HCT116 (cell line): Measurements from ENCODE around the gene PRIM1. TPM values are rescaled to one million over a fixed set of nuclear protein-coding genes. Genes with fewer than 3 reads are reported as not detected.
"Not testable (repeated sequence)": the region's sequence is repeated elsewhere in the genome, so short reads cannot be mapped to it uniquely, and the experiment has no call there.

Experiments used
- ATAC-seq: fragments of 200-7000 bp; cut with Tn5 transposase; 2 replicates; pipeline ENCODE4 v1.9.1; 2020; ENCODE audit warnings: mild to moderate bottlenecking, moderate library complexity
- BruUV-seq: library from RNA; stranded (reverse); fragments of 400-500 nt; replicated peaks from 2 replicates; lab custom pipeline; 2021; lab: Mats Ljungman, UMichigan
- CTCF ChIA-PET: fragments of 300-600 bp; sonication (Branson Sonifier 250); formaldehyde crosslinking; loops from one replicate; lab custom pipeline; 2021; ENCODE audit warnings: antibody characterized with exemption; lab: Charles Lee
- POLR2A ChIA-PET: fragments of 300-600, 350-600 bp; sonication (Branson Sonifier 250); formaldehyde crosslinking; loops from one replicate; lab custom pipeline; 2021; ENCODE audit warnings: antibody characterized with exemption; lab: Charles Lee
- RAD21 ChIA-PET, 2 experiments: fragments of 300-600 bp; sonication (Branson Sonifier 250); formaldehyde crosslinking; loops; one replicate each; lab custom pipeline; 2023; ENCODE audit warnings: low total read pairs in 2 of 2; ENCODE audit not compliant: uncharacterized antibody in 2 of 2, unreplicated experiment in 2 of 2, low non-redundant PET in 1 of 2; lab: Charles Lee
- DNase-seq: peaks from one replicate; pipeline ENCODE4 v3.0.0-alpha.2; 2010; ENCODE audit warnings: low read depth, low spot score
- H2AFZ ChIP-seq: fragments of 200-600 bp; shearing (Covaris generic), sonication (generic); 2 replicates; pipeline ENCODE4 v1.6.1; 2017; ENCODE audit warnings: low read depth, mixed run types, mixed read lengths, antibody characterized with exemption, low read length; ENCODE audit not compliant: poor library complexity, severe bottlenecking
- H3K27ac ChIP-seq: 2 replicates; pipeline ENCODE4 v1.5.1; 2012; ENCODE audit warnings: low read depth, low read length
- H3K27me3 ChIP-seq: fragments of 200-600 bp; sonication (generic); 2 replicates; pipeline ENCODE4 v1.6.1; 2016; ENCODE audit warnings: mixed run types, low read length, mixed read lengths; ENCODE audit not compliant: insufficient read depth
- H3K36me3 ChIP-seq, 2 experiments: fragments of 200-500 bp in 1 of 2; fragments of 200-600 bp in 1 of 2; sonication (Bioruptor generic) in 1 of 2; sonication (generic) in 1 of 2; 2 replicates each; pipeline versions ENCODE4 v1.5.1 to v1.6.1; 2014 to 2016; ENCODE audit warnings: low read length in 2 of 2, inconsistent platforms in 1 of 2, mixed read lengths in 1 of 2, mixed run types in 1 of 2; ENCODE audit not compliant: insufficient read depth in 2 of 2, control insufficient read depth in 1 of 2
- H3K4me1 ChIP-seq, 2 experiments: fragments of 200-600 bp in 1 of 2; sonication (generic) in 1 of 2; 2 replicates each; pipeline versions ENCODE4 v1.5.1 to v1.6.1; 2012 to 2017; ENCODE audit warnings: low read length in 2 of 2, inconsistent platforms in 1 of 2, mild to moderate bottlenecking in 1 of 2, mixed read lengths in 1 of 2, mixed run types in 1 of 2, moderate library complexity in 1 of 2; ENCODE audit not compliant: insufficient read depth in 2 of 2, control insufficient read depth in 1 of 2
- H3K4me2 ChIP-seq: fragments of 200-600 bp; sonication (generic); 2 replicates; pipeline ENCODE4 v1.6.1; 2017; ENCODE audit warnings: mixed run types, low read length, mixed read lengths
- H3K4me3 ChIP-seq, 2 experiments: fragments of 200-600 bp in 1 of 2; sonication (generic) in 1 of 2; replicated peaks in 1 of 2; 2 replicates each; pipeline ENCODE4 v1.5.1; 2011 to 2016; ENCODE audit warnings: low read length in 2 of 2, control low read depth in 1 of 2, low read depth in 1 of 2, mild to moderate bottlenecking in 1 of 2, mixed read lengths in 1 of 2, mixed run types in 1 of 2
- H3K79me2 ChIP-seq: fragments of 200-600 bp; sonication (generic); 2 replicates; pipeline ENCODE4 v1.6.1; 2017; ENCODE audit warnings: mild to moderate bottlenecking, mixed run types, low read length, moderate library complexity, mixed read lengths; ENCODE audit not compliant: insufficient read depth
- H3K9ac ChIP-seq: fragments of 200-600 bp; sonication (generic); 2 replicates; pipeline ENCODE4 v1.6.1; 2016; ENCODE audit warnings: low read length, mixed read lengths
- H3K9me2 ChIP-seq: fragments of 200-600 bp; sonication (generic), shearing (Covaris generic); 2 replicates; pipeline ENCODE4 v1.6.1; 2017; ENCODE audit warnings: mixed run types, mild to moderate bottlenecking, moderate library complexity; ENCODE audit not compliant: insufficient read depth
- H3K9me3 ChIP-seq, 2 experiments: fragments of 200-500 bp in 1 of 2; fragments of 200-600 bp in 1 of 2; sonication (Bioruptor generic) in 1 of 2; sonication (generic) in 1 of 2; 2 replicates each; pipeline ENCODE4 v1.6.1; 2014 to 2017; ENCODE audit warnings: low read length in 2 of 2, mixed read lengths in 2 of 2, inconsistent platforms in 1 of 2, low read depth in 1 of 2, mild to moderate bottlenecking in 1 of 2, mixed run types in 1 of 2, moderate library complexity in 1 of 2; ENCODE audit not compliant: control insufficient read depth in 1 of 2, insufficient read depth in 1 of 2
- H4K20me1 ChIP-seq: fragments of 200-600 bp; sonication (generic), shearing (Covaris generic); 2 replicates; pipeline ENCODE4 v1.6.1; 2017; ENCODE audit warnings: mixed run types, mild to moderate bottlenecking, moderate library complexity; ENCODE audit not compliant: insufficient read depth
- CBX3 ChIP-seq: IDR thresholded peaks from 2 replicates; pipeline ENCODE4 v1.6.1; 2012; ENCODE audit warnings: low read depth
- CEBPB ChIP-seq: IDR thresholded peaks from 2 replicates; pipeline ENCODE4 v1.6.1; 2012; ENCODE audit warnings: low read depth
- EGR1 ChIP-seq: IDR thresholded peaks from 2 replicates; pipeline ENCODE4 v1.6.1; 2012; ENCODE audit warnings: low read depth
- ELF1 ChIP-seq: IDR thresholded peaks from 2 replicates; pipeline ENCODE4 v1.6.1; 2012; ENCODE audit warnings: low read depth, borderline replicate concordance
- JUND ChIP-seq: IDR thresholded peaks from 2 replicates; pipeline ENCODE4 v1.6.1; 2012
- POLR2A ChIP-seq: IDR thresholded peaks from 2 replicates; pipeline ENCODE4 v1.7.0; 2011; ENCODE audit warnings: borderline replicate concordance; ENCODE audit not compliant: insufficient read depth, insufficient read length; ENCODE audit errors: extremely low read depth
- RAD21 ChIP-seq: IDR thresholded peaks from 2 replicates; pipeline ENCODE4 v1.6.1; 2012; ENCODE audit warnings: low read depth, mild to moderate bottlenecking
- SIN3A ChIP-seq: IDR thresholded peaks from 2 replicates; pipeline ENCODE4 v1.6.1; 2012; ENCODE audit warnings: low read depth
- ZNF274 ChIP-seq: fragments of 200-500 bp; sonication (Bioruptor generic); IDR thresholded peaks from 2 replicates; pipeline ENCODE4 v1.6.1; 2014; ENCODE audit warnings: mild to moderate bottlenecking, low read depth, low read length, inconsistent platforms
- intact Hi-C: fragments of 100-400 bp; cut with micrococcal nuclease; formaldehyde crosslinking; loops from 2 replicates; pipeline ENCODE4 v1.10.0; 2022
- total RNA-seq: library from RNA; stranded (reverse); gene quantifications from one replicate; pipeline ENCODE4 v1.2.1, GENCODE V29; 2021; ENCODE audit not compliant: unreplicated experiment
- TF ChIP-seq, protein P1 (sequence below): IDR thresholded peaks from 2 replicates; pipeline ENCODE4 v1.6.1; 2012
- TF ChIP-seq, protein P2 (sequence below): IDR thresholded peaks from 2 replicates; pipeline ENCODE4 v1.6.1; 2012; ENCODE audit warnings: low read depth

The PRIM1 gene
- total RNA-seq, 1 experiment from 2014 or later = 53.3 TPM

DNA sequence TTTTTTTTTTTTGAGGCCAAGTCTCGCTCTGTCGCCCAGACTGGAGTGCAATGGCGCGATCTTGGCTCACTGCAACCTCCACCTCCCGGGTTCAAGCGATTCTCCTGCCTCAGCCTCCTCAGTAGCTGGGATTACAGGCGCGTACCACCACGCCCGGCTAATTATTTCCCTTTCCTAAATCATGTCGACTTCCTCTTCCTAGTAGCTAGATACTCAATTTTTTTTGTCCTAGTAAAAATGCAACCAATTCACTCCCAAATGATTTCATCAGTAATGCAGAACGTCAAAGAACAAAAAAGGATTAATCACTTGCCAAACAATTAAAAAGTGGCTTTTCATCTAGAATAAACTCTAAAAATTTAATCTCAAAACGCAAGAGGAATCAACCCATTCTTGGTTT, 1.5 kb downstream of the PRIM1 start:
- CTCF ChIA-PET, intact Hi-C loops: not testable (repeated sequence)
- peaks cover 3 to 15% of the 10 kb centered on the region in 2 experiments; a peak in 2 of 4 replicates for H3K4me1 ChIP-seq

DNA sequence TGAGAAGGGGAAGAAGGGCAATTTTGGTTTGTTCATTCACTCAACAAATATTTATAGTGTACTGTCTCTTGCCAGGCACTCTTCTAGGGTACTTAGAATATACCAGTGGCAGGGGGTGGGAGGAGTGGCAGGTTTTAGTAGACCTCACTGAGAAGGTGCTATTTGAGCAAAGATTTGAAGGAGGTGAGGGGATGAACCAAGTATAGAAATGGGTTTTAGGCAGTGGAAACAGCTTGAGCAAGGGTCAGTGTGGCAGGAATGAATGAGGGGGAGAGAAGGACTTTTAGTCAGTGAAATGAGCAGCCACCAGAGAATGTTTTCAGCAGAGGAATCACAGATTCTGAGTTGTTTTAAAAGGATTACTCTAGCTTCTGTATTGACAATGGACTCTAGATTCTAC, 2.3 kb downstream of the PRIM1 start:
- Histone ChIP-seq H3K4me1 (peaks cover 3 to 15% of the 10 kb centered on the region in 2 experiments; a peak in 2 of 4 replicates), H4K20me1 (no peaks in the 10 kb centered on the region), H3K79me2 (peaks cover 15% of the 10 kb centered on the region), H3K9me3 (no peaks in the 10 kb centered on the region), H3K4me2 (no peak overlapping the region), H2AFZ (no peak overlapping the region), H3K36me3 (peaks cover 14 to 18% of the 10 kb centered on the region in 2 experiments; a peak in 3 of 4 replicates), H3K27ac (no peak overlapping the region), H3K9ac (no peak overlapping the region), H3K4me3 (no peak overlapping the region), H3K27me3 (no peaks in the 10 kb centered on the region), H3K9me2 (no peaks in the 10 kb centered on the region)
- intact Hi-C loops = no loop called here
- no peak for DNase-seq
- TF ChIP-seq RAD21 = no peak
- no peak for TF ChIP-seq ZNF274
- TF ChIP-seq EGR1 = no peak
- TF ChIP-seq, protein P1, sequence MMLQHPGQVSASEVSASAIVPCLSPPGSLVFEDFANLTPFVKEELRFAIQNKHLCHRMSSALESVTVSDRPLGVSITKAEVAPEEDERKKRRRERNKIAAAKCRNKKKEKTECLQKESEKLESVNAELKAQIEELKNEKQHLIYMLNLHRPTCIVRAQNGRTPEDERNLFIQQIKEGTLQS = no peak
- TF ChIP-seq, protein P2, sequence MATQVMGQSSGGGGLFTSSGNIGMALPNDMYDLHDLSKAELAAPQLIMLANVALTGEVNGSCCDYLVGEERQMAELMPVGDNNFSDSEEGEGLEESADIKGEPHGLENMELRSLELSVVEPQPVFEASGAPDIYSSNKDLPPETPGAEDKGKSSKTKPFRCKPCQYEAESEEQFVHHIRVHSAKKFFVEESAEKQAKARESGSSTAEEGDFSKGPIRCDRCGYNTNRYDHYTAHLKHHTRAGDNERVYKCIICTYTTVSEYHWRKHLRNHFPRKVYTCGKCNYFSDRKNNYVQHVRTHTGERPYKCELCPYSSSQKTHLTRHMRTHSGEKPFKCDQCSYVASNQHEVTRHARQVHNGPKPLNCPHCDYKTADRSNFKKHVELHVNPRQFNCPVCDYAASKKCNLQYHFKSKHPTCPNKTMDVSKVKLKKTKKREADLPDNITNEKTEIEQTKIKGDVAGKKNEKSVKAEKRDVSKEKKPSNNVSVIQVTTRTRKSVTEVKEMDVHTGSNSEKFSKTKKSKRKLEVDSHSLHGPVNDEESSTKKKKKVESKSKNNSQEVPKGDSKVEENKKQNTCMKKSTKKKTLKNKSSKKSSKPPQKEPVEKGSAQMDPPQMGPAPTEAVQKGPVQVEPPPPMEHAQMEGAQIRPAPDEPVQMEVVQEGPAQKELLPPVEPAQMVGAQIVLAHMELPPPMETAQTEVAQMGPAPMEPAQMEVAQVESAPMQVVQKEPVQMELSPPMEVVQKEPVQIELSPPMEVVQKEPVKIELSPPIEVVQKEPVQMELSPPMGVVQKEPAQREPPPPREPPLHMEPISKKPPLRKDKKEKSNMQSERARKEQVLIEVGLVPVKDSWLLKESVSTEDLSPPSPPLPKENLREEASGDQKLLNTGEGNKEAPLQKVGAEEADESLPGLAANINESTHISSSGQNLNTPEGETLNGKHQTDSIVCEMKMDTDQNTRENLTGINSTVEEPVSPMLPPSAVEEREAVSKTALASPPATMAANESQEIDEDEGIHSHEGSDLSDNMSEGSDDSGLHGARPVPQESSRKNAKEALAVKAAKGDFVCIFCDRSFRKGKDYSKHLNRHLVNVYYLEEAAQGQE = no peak
- no peak for TF ChIP-seq CEBPB
- no peak for TF ChIP-seq CBX3
- TF ChIP-seq ELF1 = no peak
- TF ChIP-seq POLR2A = no peak
- no peak for TF ChIP-seq JUND
- TF ChIP-seq SIN3A = no peak
- no TSS peak for BruUV-seq
- no peak for ATAC-seq
- ChIA-PET CTCF (no interaction called here), POLR2A (no interaction called here), RAD21 (no interaction called here)

More for the DNA sequence above, 1.5 kb downstream of the PRIM1 start:
- DNase-seq, H3K9me3 ChIP-seq, RAD21 ChIA-PET, H3K27ac ChIP-seq, H3K9me2 ChIP-seq, H3K27me3 ChIP-seq, ATAC-seq, H2AFZ ChIP-seq, H3K9ac ChIP-seq, BruUV-seq, POLR2A ChIA-PET, H4K20me1 ChIP-seq: not testable (repeated sequence)
- Histone ChIP-seq H3K79me2 (peaks cover 15% of the 10 kb centered on the region), H3K4me2 (peak overlapping the region; percentile 94; the same call in 1 of the 2 replicates), H3K4me3 (peak overlapping the region in 1 of 2 experiments; percentile 89; a peak in 1 of 4 replicates), H3K36me3 (peaks cover 8 to 15% of the 10 kb centered on the region in 2 experiments; a peak in 2 of 4 replicates)
